Measurements from ENCODE around the gene ZNF526.

Gene ZNF526

DNA sequence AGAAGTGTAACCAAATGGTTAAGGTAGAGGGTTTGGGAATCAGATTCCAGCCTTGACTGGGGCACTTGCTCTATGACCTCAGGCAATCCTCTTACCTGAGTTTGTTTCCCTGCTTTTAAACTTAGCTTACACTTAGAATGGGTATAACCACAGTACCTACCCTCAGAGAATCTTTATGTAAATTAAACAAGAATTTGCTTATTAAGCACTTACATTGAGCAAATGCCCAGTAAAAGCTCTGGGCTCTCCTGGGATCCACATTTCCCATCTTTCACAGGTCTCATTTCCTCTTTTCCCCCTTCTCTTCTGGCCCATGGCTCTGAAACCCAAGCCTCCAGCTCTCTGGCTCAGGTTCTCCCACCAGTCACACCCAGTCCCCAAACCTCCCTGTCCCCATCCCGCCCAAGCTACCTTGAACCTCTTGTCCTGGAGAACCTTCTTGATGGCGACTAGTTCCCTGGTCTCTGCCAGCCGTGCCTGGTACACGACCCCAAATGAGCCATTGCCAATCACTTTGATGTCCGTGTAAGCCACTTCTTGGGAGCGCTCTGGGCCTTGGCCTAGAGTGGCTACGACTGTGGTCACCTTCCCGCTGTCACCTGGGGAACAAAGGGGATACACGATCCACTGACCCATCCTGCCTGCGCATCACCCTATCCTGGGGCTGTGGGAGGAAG lies 19.6 kb downstream of the ZNF526 start:
- no peak overlapping the region for H3K4me3 ChIP-seq (ENCODE audit: low read length)
- no peak for DNase-seq (ENCODE audit: low read depth)
- TF ChIP-seq, protein P1, sequence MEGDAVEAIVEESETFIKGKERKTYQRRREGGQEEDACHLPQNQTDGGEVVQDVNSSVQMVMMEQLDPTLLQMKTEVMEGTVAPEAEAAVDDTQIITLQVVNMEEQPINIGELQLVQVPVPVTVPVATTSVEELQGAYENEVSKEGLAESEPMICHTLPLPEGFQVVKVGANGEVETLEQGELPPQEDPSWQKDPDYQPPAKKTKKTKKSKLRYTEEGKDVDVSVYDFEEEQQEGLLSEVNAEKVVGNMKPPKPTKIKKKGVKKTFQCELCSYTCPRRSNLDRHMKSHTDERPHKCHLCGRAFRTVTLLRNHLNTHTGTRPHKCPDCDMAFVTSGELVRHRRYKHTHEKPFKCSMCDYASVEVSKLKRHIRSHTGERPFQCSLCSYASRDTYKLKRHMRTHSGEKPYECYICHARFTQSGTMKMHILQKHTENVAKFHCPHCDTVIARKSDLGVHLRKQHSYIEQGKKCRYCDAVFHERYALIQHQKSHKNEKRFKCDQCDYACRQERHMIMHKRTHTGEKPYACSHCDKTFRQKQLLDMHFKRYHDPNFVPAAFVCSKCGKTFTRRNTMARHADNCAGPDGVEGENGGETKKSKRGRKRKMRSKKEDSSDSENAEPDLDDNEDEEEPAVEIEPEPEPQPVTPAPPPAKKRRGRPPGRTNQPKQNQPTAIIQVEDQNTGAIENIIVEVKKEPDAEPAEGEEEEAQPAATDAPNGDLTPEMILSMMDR (IDR thresholded peaks at IDR 0.05; ENCODE audit: insufficient read depth, low read depth, low read length, missing control alignments) = no peak

DNA sequence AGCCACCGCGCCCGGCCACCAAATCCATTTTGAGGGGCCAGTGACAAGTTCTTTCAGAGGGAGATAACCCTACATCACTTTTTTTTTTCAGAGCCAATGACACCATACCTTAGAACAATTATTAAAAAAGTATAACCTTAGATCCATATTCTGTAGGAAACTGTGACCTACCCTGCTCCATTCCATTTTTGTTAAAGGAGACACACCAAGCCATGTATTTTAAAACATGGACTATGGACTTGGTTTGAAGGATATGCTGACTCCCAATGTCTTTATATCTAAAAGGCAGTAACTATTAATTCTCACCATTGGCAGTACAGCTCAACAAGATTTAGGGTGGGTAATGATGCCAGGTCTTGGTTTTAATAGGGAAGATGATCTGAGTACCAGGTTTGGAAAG lies 21.2 kb downstream of the ZNF526 start:
- DNase-seq (ENCODE audit: low read depth) = no peak
- TF ChIP-seq, protein P1 (IDR thresholded peaks at IDR 0.05; ENCODE audit: insufficient read depth, low read depth, low read length, missing control alignments) = no peak
- peak overlapping the region; percentile 95 for H3K4me3 ChIP-seq (ENCODE audit: low read length)

DNA sequence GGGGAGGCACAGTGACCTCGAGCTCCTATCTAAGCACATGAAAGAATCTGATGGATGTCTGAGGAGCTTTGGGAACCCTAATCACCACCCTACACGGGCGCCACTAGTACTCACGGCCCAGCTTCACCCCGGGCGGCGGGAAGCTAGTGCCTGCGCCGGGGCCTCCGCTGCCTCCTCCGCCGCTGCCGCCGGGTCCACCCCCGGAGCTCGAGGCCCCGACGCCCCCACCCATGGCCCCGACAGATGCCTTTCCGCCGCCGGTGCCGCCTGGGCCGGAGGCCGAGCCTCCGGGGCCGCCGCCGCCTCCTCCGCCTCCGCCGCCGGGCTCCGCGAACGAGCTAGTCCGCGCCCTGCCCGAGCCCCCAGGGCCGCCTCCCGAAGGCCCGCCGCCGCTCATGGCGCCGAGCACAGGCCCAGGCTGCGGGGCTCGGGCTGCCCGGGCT lies 22.0 kb downstream of the ZNF526 start:
- TF ChIP-seq, protein P1 (IDR thresholded peaks at IDR 0.05; ENCODE audit: insufficient read depth, low read depth, low read length, missing control alignments) = no peak
- DNase-seq (ENCODE audit: low read depth) = no peak

DNA sequence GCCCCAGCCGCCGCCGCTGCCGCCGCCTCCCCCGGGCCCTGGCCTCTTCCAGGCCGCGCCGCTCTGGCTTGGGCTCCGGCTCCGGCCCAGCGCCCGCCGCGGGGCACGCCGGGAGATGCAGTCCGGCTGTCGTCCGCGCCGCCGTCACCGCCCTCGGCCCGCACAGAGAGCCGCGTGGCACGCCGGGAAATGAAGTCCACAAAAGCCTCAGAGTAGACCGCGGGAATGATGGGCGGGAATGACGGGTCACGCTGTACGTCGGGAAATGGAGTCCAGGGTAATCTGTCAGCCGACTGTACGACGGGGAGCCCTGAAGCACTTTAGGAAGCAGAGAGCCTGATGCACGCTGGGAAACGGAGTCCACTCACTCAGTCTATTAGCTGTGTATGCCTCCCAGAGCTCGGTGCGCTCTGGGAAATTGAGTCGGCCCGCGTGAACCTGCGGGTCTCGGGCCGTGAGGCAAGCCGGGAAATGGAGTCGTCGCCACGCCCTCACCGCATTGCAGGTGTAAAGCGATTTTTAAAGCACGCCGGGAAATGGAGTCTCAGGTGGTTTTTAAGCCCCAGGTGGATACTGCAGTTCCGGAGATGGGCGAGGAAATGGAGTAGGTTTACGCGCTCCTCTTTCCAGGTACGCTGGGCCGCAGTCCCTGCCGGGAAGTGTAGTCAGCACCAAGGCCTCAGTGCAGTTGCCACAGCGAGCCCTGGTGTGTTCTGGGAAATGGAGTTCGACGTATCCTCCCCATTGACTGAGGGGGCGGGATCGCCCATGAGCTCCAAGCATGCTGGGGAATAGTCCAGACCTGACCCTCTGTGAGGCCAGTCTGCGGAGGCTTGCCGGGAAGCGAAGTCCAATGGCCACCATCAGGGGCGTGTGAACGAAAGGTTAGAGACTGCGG lies 22.6 kb downstream of the ZNF526 start, which contains the start of gene GSK3A:
TSS of gene GSK3A (minus strand) at position 91 of the 898 bp plus-strand sequence. CDS start 137 bp downstream, outside the sequence.
- TF ChIP-seq, protein P1 (IDR thresholded peaks at IDR 0.05; ENCODE audit: insufficient read depth, low read depth, low read length, missing control alignments) = no peak

More for the DNA sequence above, 22.0 kb downstream of the ZNF526 start:
- peak overlapping the region; percentile 95 for H3K4me3 ChIP-seq (ENCODE audit: low read length)

DNA sequence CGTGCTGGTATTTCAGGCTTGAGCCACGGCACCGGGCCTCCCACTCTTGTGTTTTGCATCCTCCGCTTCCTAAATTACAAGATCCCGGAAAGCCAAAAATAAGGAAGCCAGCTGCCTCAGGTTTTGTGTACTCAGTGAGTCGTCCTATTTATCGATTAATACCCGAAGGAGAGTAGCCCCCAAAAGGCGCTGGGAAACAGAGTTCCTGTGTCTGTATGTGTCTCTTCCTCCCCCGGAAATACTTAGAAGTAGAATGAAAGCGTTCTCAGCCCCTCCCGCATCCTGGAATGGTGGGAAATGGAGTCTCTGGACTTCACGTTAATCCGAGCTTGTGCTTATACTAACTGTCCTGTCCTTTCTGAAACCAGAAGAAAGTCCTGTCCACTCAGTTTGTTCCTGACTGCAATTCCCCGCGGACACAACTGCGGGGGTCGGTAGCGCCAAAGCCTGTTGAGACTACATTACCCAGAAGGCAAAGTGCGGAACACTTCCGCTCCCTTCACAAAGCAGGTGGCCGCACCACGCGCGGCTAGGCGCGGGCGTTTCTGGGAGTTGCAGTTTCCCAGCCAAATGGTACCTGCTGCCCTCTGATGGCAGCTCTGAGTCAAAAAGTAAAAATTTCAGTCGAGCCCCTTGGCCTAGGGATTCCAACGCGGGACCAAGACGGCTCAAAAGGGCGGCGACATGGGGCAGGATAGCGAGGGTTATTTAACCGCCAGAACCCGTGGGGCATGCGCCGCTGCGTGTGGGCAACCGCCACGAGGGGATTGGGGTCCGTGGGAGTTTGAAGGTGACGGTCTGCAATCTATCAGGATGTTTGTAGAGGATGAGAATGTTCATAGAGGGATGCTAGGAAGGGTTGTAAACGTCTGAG lies 24.5 kb downstream of the ZNF526 start:
- TF ChIP-seq, protein P1 (IDR thresholded peaks at IDR 0.05; ENCODE audit: insufficient read depth, low read depth, low read length, missing control alignments) = peak; percentile 69
- H3K4me3 ChIP-seq (ENCODE audit: low read length) = peak overlapping the region; percentile 75
- DNase-seq (ENCODE audit: low read depth) = peak; percentile 96

More for the DNA sequence above, 22.6 kb downstream of the ZNF526 start, which contains the start of gene GSK3A:
- DNase-seq (ENCODE audit: low read depth) = peak; percentile 100
- H3K4me3 ChIP-seq (ENCODE audit: low read length) = peak within 1 kb of the TSS; percentile 95

DNA sequence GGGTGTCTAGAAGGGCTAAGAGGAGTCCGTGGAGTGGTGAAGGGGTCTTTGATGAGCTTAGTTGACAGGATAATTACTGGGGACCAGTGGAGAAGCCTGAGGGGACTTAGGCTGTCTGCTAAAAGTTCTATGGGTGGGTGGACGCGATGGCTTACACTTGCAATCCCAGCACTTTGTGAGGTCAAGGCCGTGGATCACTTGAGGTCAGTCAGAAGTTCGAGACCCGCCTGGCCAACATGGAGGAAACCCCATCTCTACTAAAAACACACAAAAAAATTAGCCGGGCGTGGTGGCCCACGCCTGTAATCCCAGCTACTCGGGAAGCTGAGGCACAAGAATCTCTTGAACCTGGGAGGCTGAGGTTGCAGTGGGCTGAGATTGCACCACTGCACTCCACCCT lies 25.1 kb downstream of the ZNF526 start:
- H3K4me3 ChIP-seq (ENCODE audit: low read length) = no peak overlapping the region
- TF ChIP-seq, protein P1 (IDR thresholded peaks at IDR 0.05; ENCODE audit: insufficient read depth, low read depth, low read length, missing control alignments) = no peak
- DNase-seq (ENCODE audit: low read depth) = no peak
